ENCODE data around the gene CRYAB.
"Not testable (repeated sequence)": the region's sequence is repeated elsewhere in the genome, so short reads cannot be mapped to it uniquely, and the experiment has no call there.

The CRYAB gene

GRCh38 chr11:111933176-111933575 lies 21.6 kb upstream of the CRYAB start:
- DNase-seq, result not testable (repeated sequence)

GRCh38 chr11:111932611-111932950 lies 21.0 kb upstream of the CRYAB start:
- DNase-seq, result no peak

GRCh38 chr11:111930472-111930871 lies 18.9 kb upstream of the CRYAB start:
- no peak for DNase-seq

- peak; percentile 97 for DNase-seq
These were observed 15.2 kb upstream of the CRYAB start for GRCh38 chr11:111926505-111927391.

- no peak for DNase-seq
These were observed 14.4 kb upstream of the CRYAB start for GRCh38 chr11:111925953-111926352.

GRCh38 chr11:111923951-111924350 lies 12.4 kb upstream of the CRYAB start:
- DNase-seq, result no peak

GRCh38 chr11:111923351-111923788 lies 11.8 kb upstream of the CRYAB start:
- no peak for DNase-seq

- DNase-seq, result no peak
These were observed 11.2 kb upstream of the CRYAB start for GRCh38 chr11:111922803-111923202.

- no peak for DNase-seq
These were observed 10.1 kb upstream of the CRYAB start for GRCh38 chr11:111921541-111922230.

GRCh38 chr11:111920908-111921307 lies 9.3 kb upstream of the CRYAB start:
- no peak for DNase-seq

- peak; percentile 94 for DNase-seq
These were observed 7.1 kb upstream of the CRYAB start, which contains the start of gene C11orf52 for GRCh38 chr11:111918390-111919256. Gene C11orf52 (plus strand): TSS chr11:111918913. CDS start chr11:111918973, 60 bp downstream.

GRCh38 chr11:111917788-111918187 lies 6.2 kb upstream of the CRYAB start:
- DNase-seq, result no peak

GRCh38 chr11:111917312-111917711 lies 5.7 kb upstream of the CRYAB start:
- no peak for DNase-seq

GRCh38 chr11:111916768-111917167 lies 5.2 kb upstream of the CRYAB start:
- DNase-seq, result no peak

GRCh38 chr11:111913997-111914396 lies 2.4 kb upstream of the CRYAB start:
- DNase-seq, result no peak

- no peak for DNase-seq
These were observed 1.7 kb upstream of the CRYAB start for GRCh38 chr11:111913031-111913861.

GRCh38 chr11:111912535-111912934 lies 965 bp upstream of the CRYAB start, which contains the start of gene HSPB2:
Gene HSPB2 (plus strand): TSS chr11:111912734. CDS start chr11:111912830, 96 bp downstream.
- DNase-seq, result no peak

- DNase-seq, result no peak
These were observed 651 bp downstream of the CRYAB start for GRCh38 chr11:111910676-111911562.

- no peak for DNase-seq
These were observed 2.2 kb downstream of the CRYAB start for GRCh38 chr11:111909378-111909777.

GRCh38 chr11:111908639-111909305 lies 2.8 kb downstream of the CRYAB start:
- DNase-seq, result no peak
